Right forelimb (tissue), 1 donor: Measurements from ENCODE around the gene ACTC1.
A peak's percentile ranks its signal among the peaks of the same experiment; 100 is the strongest.
"Not testable (repeated sequence)": the region's sequence is repeated elsewhere in the genome, so short reads cannot be mapped to it uniquely, and the experiment has no call there.

Experiments
- DNase-seq: peaks from one replicate; pipeline ENCODE4 v3.0.0-alpha.2; 2018

The ACTC1 gene

DNA sequence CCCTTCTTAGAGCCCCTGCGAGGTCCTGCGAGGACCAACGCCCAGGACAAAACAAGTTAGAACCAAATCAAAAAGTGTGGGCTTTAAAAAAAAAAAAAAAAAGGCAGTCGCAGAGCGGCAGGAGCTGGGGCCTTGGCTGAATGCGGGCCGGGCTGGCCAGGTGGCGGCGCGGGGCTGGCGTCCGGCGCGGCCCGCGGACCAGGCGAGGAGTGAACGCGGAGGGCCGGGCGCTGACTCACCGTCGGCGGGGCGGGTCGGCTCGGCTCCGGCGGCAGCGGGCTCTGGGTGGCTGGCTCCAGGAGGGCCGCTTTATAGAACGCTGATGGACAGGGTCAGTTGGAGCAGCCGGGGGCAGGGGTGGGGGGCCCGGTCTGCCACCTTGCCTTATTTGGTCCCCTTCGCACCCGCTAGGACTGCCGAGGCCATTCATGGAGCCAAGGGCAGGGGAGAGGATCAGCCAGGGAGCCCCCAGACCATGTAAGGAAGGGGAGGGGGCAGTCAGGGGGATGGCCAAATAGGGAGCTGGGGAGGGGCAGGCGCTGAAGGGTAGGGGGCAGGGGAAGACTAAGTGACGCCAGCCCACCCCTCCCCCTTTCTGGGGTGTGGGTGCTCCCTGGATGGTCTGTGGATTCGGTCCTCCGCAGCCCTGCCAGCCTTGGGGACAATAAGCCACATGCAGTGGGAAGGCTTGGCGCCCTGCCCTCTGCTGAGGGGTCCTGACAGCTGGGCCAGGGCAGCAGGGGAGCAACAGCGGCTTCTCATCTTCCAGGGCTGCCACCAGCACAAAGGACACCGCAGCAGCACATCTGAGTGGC lies at the start of gene ACTC1:
Gene ACTC1, minus strand, starts transcription at position 283 of the 815 bp plus-strand sequence. CDS start 741 bp downstream, outside the sequence.
- peak; percentile 78 for DNase-seq

- no peak for DNase-seq
These were observed 45.9 kb upstream of the ACTC1 start for GRCh38 chr15:34841262-34841725.

DNA sequence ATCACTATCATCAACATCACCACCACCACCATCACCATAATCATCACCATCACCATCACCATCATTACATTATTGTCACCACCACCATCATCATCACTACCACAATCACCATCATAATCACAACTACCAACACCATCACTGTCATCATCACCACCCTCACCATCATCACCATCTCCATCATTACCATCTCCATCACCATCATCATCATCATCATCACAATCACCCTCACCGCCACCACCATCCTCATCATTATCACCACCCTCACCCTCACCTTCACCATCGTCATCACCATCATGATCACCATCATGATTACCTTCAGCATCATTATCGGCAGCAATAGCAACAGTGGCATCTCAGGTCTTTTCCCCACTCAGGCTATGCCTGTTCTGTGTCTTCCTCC lies 42.9 kb upstream of the ACTC1 start:
- DNase-seq = no peak

DNA sequence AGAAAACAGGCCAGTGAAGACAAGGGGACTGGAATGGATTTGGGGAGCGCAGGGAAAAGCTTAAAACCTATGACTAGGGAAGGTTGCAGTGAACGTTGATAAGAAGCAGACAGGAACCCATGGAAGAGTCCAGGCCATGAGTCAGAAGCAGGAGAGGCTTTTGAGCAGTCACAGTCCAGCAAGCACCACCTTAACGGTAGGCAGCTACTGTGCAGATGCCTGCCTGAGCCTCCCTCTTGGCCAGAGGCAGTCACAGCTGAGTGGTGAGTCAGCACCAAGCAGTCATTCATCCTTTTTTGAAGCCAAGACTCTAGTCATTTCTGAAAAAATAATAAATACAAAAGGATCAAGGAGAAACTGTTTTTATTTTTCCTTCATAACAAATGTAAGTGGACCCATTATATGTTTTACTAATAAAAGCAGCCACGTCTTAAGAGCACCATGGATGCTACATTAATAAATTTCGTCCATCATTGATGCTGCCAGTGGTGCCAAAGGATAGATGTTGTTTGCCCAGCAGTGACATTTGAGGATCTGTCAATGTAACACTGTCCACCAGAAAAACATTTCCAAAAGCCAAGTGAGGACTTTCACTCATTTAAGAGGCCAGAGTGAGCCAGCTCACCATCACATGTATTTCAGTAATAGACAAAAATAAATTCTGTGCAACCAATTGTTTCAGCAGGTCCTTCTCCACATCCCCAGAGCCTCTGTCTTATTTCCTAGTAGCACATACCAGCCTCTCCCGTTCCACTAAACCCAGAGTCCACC lies 42.1 kb upstream of the ACTC1 start:
- no peak for DNase-seq

DNA sequence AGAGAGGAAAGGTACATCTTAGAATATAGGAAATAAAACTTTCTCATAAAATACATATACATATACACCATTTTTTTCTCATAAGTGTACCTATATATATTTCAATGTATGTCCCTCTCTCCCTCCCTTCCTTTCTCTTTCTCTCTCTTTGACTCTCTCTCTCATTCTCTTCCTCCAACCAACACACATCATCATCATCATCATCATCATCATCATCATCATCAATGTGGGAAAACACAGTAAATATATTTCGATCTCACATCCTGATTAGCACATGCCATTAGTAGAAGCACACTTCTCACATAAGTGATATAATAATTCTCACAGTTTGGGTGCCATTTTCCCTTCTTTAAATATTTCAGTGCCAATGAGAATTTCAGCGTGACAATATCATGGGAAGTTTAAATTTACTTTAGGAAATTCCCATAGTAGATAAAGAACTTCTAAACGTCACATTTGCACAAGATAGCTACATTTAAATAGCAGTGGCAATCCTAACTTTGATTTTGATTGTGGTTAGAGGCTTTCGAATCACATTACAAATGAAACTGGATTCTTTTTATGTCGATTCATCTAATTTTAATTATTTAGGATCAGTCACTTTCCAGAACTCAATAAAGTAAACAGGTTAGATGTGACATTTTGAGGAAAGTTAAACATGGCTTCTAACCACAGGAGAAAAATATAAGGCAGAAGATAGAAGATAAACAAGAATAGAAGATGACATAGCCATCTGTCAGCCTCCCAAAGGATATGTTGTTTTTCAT lies 33.0 kb upstream of the ACTC1 start:
- no peak for DNase-seq

- DNase-seq = no peak
These were observed 26.5 kb upstream of the ACTC1 start for GRCh38 chr15:34821831-34822230.

GRCh38 chr15:34820110-34820509 lies 24.8 kb upstream of the ACTC1 start:
- no peak for DNase-seq

DNA sequence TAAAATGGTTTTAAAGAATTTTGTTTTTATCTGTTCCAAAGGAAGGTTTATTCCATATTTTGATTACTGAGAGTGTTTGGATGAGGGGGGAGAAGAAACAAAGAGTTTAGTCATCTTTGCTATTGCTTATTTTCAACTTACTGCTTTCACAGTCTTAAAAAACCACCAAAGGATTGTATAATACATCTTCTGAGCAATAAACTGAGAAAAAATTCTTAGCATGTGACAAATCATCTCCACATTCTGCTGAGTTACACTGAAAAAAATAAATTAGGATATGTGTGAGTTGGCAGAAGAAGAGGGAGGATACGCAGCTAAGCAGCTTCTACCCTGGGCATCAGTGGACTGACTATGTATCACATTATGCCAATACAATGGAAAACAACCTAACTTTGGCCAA lies 23.2 kb upstream of the ACTC1 start:
- DNase-seq = no peak

GRCh38 chr15:34815836-34816235 lies 20.5 kb upstream of the ACTC1 start:
- no peak for DNase-seq

GRCh38 chr15:34813446-34814190 lies 18.3 kb upstream of the ACTC1 start:
- DNase-seq = no peak

GRCh38 chr15:34812868-34813365 lies 17.6 kb upstream of the ACTC1 start:
- not testable (repeated sequence) for DNase-seq

DNA sequence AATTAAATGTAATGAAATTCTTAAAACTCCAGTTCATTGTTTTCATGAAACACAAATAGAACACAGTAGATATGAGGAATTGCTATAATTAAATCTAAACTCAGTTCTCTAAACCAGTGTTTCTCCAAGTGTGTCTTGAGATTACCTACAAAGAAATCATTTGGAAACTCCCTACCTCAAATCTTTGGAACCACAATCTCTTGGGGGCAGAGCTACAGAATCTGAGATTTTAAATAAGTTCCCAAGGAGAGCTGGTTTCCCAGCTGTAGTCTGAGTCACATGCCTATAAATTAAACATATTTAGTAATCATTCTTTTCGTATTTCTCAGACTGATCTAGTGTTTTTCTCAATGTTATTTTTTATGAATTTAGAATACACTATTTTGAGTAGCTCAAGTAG lies 17.0 kb upstream of the ACTC1 start:
- no peak for DNase-seq

- no peak for DNase-seq
These were observed 15.2 kb upstream of the ACTC1 start for GRCh38 chr15:34810443-34811129.

DNA sequence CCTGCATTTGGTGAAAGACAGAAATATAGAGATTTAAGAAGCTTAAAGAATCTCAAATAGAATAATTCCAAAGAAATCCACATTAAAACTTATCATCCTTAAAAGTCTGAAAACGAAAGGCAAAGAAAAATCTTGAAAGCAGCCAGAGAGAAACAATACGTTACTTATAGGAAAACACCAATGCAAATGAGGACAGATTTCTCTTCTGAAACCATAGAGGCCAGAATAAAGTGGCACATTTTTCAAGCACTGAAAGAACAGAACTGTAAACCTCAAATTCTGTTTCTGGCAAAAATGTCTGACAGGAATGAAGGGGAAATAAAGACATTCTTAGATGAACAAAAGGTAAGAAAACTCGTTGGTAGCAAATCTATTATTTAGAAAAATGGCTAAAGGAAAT lies 13.8 kb upstream of the ACTC1 start:
- no peak for DNase-seq

DNA sequence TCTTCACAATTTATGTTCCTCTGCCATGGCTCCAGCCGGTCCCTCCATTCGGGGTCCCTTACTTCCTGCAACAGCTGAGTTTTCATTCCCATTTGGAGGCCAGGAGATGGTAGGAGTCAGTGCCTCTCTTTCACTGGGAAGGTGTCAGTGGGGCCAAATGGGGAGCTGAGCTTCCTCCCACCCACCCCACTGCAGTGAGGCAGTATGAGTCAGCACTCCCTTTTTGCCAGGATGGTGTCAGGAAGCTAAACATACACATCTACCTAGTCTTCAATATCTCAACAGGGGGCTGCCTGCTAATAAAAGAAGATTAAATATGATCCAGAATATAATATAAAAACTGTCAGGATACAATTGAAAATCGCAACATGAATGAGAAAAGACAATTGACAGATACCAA lies 12.7 kb upstream of the ACTC1 start:
- no peak for DNase-seq

- not testable (repeated sequence) for DNase-seq
These were observed 11.9 kb upstream of the ACTC1 start for GRCh38 chr15:34807241-34807640.

DNA sequence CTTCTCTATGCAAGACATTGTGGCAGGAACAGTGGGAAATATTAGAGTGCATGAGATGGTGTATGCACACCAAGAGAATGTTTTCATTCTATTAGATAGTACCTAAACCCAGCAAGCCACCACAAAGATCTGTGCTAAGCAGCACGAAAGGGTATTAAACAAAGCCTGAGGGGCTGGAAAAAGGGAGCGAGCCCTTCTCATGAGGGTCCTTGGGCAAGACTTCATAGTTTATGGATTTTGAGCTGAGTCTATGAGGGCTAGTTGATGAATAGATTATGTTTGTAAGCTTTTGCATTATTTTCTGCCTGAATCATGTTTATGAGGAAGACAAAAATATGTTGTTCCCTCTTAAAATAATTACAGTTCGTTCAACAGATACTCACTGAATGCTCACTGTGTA lies 9.4 kb upstream of the ACTC1 start:
- no peak for DNase-seq

DNA sequence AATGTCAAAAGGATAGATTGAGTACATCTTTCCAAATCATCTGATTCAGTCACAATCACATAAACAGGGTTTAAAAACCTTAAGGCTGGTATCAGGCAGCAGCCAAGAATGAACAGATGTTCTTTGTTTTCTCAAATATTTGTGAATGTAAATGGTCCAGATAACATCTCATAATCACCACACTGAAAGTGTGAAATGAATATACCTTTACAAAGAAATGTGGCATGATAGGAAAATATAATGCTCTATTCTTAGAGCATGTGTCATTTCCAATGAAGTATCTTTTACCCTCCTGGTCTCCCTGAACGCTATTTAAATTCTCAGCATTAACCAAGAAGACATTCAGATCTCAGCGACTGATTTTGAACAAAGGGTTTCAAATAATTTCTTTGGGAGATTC lies 8.8 kb upstream of the ACTC1 start:
- no peak for DNase-seq

- DNase-seq = no peak
These were observed 7.7 kb upstream of the ACTC1 start for GRCh38 chr15:34802803-34803750.

DNA sequence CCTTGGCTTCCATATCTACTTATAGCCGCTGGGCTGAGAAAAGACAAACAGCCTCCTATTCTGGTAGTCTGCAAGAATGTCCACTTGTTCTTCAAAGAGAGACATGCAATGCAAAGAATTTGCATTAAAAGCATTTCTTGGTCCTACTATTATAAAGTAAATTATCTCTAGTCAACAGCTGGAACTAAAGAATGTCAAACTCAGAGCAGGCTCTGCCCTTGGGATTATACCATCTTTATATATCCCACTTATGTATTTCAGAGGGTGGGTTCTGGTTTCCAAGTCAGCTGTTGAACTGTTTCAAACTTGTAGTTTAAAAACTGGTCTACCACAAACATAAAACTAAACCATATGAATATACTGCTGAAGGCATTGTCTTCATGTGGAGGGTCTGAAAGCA lies 7.0 kb upstream of the ACTC1 start:
- DNase-seq = no peak
